Adrenal gland (tissue), 5 donors: ENCODE results near the gene MCHR1.

Source experiments
- CTCF ChIP-seq, 6 experiments: fragments of 450-650 bp in 4 of 6; fragments of 200-600 bp in 2 of 6; sonication (generic) in 1 of 6; IDR thresholded peaks; 1 replicate in 5 of 6; 2 replicates in 1 of 6; pipeline versions ENCODE4 v1.5.1 to v1.8.0; 2016 to 2021; ENCODE audit warnings: antibody characterized with exemption in 6 of 6, mild to moderate bottlenecking in 2 of 6, moderate library complexity in 1 of 6
- POLR2A ChIP-seq, 2 donors: fragments of 450-650 bp; IDR thresholded peaks; one replicate each; pipeline ENCODE4 v1.6.1; 2017; ENCODE audit warnings: antibody characterized with exemption in 2 of 2, mild to moderate bottlenecking in 2 of 2, moderate library complexity in 1 of 2
- donor health status: DM: no; HTN: no; CAD: no.

- no peak for TF ChIP-seq POLR2A (IDR thresholded peaks at IDR 0.05)
- TF ChIP-seq CTCF (IDR thresholded peaks at IDR 0.05) = no peak
Measured at GRCh38 chr22:40685406-40685805, 6.1 kb downstream of the MCHR1 start.
